ENCODE data around the gene USP46. TPM values are rescaled to one million over a fixed set of nuclear protein-coding genes. Genes with fewer than 3 reads are reported as not detected.

USP46 gene
- total and polyA plus RNA-seq, 2 of the 4 experiments (the other 2 are of a cell fraction) = 9.3 to 15.4 TPM

- in situ Hi-C loops (cut with MboI; ENCODE audit: low sequenced_read_pairs) = no loop called here
- Histone ChIP-seq H2BK15ac (ENCODE audit: low read depth, low read length) (no peak overlapping the region), H3K18ac (ENCODE audit: low read depth, low read length) (no peak overlapping the region), H3K9ac (ENCODE audit: low read depth, low read length) (no peak overlapping the region), H2AK9ac (replicated peaks; ENCODE audit: low read depth, low read length, poor library complexity) (no peak overlapping the region), H3K9me1 (ENCODE audit: insufficient read depth, low read length) (peaks cover 2% of the 10 kb centered on the region; the same call in 1 of the 2 replicates), H2BK120ac (ENCODE audit: low read depth, low read length) (peak overlapping the region; percentile 52; the same call in 1 of the 2 replicates), H3K79me1 (ENCODE audit: low read depth in 1 of 2, low read length in 2 of 2) (no peaks in the 10 kb centered on the region), H2BK5ac (ENCODE audit: low read depth, low read length, poor library complexity, severe bottlenecking) (no peak overlapping the region), H2AK5ac (ENCODE audit: low read depth, low read length) (peak overlapping the region; percentile 76; the same call in 1 of the 2 replicates), H3K36me3 (ENCODE audit: control insufficient read depth, insufficient read depth, low read length) (no peaks in the 10 kb centered on the region), H4K8ac (ENCODE audit: low read depth in 2 of 2, low read length in 2 of 2) (no peak overlapping the region), H3K4me3 (ENCODE audit: insufficient read depth, low read depth, low read length) (no peak overlapping the region), H3K4ac (ENCODE audit: low read depth, low read length) (peak overlapping the region; percentile 77; the same call in 1 of the 2 replicates), H4K5ac (ENCODE audit: low read depth, low read length) (0 out of 2 replicates have a peak overlapping the region, but pooled peaks have one; percentile 42), H2BK20ac (ENCODE audit: low read depth, low read length) (no peak overlapping the region), H2AFZ (replicated peaks; ENCODE audit: low read length, poor library complexity) (no peak overlapping the region), H3K27me3 (ENCODE audit: control insufficient read depth, insufficient read depth, low read length) (no peaks in the 10 kb centered on the region), H3K4me2 (ENCODE audit: low read depth, low read length) (no peak overlapping the region), H4K20me1 (ENCODE audit: insufficient read depth, low read length) (no peaks in the 10 kb centered on the region), H3K23ac (ENCODE audit: low read depth, low read length) (no peak overlapping the region), H4K91ac (ENCODE audit: insufficient read depth, low read depth, low read length) (no peak overlapping the region), H3K9me3 (ENCODE audit: control insufficient read depth, insufficient read depth, low read length) (peaks cover 12% of the 10 kb centered on the region), H3K56ac (ENCODE audit: extremely low read depth, insufficient read depth, low read length) (no peak overlapping the region), H3K4me1 (ENCODE audit: control insufficient read depth, insufficient read depth, low read length) (peaks cover 12% of the 10 kb centered on the region), H3K14ac (replicated peaks; ENCODE audit: low read depth, low read length) (no peak overlapping the region), H3K27ac (ENCODE audit: insufficient read depth, low read length) (no peak overlapping the region)
- WGBS, 2 experiments (ENCODE audit: extremely low coverage in 2 of 2, insufficient read length in 1 of 2) = no CpG with 5 or more reads among the region's 1 CpG
- intact Hi-C loops (cut with micrococcal nuclease) = no loop called here
- no peak for ATAC-seq (ENCODE audit: low read depth)
- ChIA-PET CTCF (no interaction called here), POLR2A (ENCODE audit: unreplicated experiment) (no interaction called here)
- TF ChIP-seq FOS (IDR thresholded peaks at IDR 0.05; ENCODE audit: low read depth, low read length) (no peak), USF2 (IDR thresholded peaks at IDR 0.05; ENCODE audit: low read depth, low read length) (no peak), POLR2A (IDR thresholded peaks at IDR 0.05; ENCODE audit: low read depth, low read length) (no peak), NFE2L2 (IDR thresholded peaks at IDR 0.05; ENCODE audit: low read depth, low read length) (no peak), RCOR1 (IDR thresholded peaks at IDR 0.05; ENCODE audit: insufficient replicate concordance, low read length) (no peak), CHD1 (IDR thresholded peaks at IDR 0.05; ENCODE audit: low read depth, low read length) (no peak), MAZ (IDR thresholded peaks at IDR 0.05; ENCODE audit: borderline replicate concordance, low read depth, low read length) (no peak), MXI1 (IDR thresholded peaks at IDR 0.05; ENCODE audit: borderline replicate concordance, low read depth, low read length) (no peak), MAFK (IDR thresholded peaks at IDR 0.05; ENCODE audit: low read depth, low read length) (no peak)
- TF ChIP-seq, protein P1, sequence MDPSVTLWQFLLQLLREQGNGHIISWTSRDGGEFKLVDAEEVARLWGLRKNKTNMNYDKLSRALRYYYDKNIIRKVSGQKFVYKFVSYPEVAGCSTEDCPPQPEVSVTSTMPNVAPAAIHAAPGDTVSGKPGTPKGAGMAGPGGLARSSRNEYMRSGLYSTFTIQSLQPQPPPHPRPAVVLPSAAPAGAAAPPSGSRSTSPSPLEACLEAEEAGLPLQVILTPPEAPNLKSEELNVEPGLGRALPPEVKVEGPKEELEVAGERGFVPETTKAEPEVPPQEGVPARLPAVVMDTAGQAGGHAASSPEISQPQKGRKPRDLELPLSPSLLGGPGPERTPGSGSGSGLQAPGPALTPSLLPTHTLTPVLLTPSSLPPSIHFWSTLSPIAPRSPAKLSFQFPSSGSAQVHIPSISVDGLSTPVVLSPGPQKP (IDR thresholded peaks at IDR 0.05; ENCODE audit: borderline replicate concordance, low read depth, low read length) = no peak
- dilution Hi-C loops (cut with HindIII; ENCODE audit: low sequenced_read_pairs, unreplicated experiment) = no loop called here
- no peak for DNase-seq
- no TSS peak for BruUV-seq (replicated peaks)
Observed at GRCh38 chr4:52575406-52575805, 83.7 kb downstream of the USP46 start.
